ENCODE measurements around the gene GCK. TPM values are rescaled to one million over a fixed set of nuclear protein-coding genes. Genes with fewer than 3 reads are reported as not detected.

The GCK gene
- total RNA-seq = 0.15 TPM in 1 of 2 replicates, not detected in the other

DNA sequence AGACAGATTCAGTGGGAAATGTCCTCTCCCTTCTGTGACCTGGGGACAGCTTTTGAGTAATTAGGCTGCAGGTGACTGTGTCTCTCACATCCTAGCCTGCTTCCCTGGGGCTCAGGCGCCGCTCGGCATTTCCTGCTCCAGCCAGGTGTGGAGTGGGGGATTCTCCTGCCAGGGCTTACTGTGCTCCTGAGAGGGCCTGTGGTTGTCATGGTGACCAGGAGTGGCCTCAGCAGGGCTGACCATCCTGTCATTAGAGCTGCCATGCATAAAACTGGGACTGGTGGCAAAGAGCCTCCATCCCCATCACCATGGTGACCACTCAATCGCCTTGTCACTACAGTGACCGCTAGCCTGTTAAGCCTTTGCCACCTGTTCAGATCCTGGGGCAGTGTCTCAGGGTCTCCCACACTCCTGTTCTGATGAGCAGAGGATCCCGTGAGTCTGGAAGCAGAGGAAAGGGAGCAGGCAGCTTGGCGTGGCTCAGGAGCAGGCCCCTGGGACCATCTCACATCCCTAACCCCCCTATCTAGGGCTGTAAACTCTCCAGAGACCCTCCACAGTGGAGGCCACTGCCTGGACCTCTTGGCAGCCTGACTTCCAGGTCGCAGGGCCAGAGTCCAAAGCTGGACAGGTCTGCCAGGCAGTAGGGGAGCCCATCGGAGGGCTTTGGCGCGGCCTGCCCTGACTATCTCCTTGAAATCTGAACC, at the start of gene GCK:
Gene GCK (minus strand): TSS at position 154 of the 707 bp plus-strand sequence. CDS start 486 bp downstream, outside the sequence.
- intact Hi-C loops (cut with micrococcal nuclease) = no loop called here

DNA sequence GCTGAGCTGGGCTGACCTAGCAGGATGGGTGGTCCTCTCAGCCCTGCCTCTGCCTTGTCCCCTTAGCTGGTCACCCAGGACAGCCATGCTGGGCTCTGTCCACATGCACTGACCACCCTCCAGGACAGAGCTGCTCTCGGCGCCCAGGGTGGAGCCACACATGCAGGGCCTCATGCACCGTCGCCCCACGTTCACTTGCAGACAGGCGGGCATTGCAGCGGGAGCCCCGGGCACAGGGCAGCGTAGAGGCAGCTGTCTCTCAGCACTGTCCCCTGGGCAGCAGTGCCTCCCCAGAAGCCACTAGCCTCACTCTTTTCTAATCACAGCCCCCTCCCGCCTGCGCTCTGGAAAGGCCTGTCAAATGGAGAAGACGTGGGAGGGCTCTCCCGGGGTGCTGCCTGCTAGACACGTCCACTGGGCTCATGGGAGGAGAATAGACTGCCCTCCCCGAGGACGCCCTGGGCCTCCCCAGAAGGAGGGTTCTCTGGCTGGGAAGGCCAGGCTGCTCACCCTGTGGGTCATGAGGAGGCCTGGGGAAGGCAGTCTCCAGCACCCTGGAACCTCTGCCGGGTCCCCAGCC, 49.0 kb upstream of the GCK start:
- intact Hi-C loops (cut with micrococcal nuclease) = no loop called here

DNA sequence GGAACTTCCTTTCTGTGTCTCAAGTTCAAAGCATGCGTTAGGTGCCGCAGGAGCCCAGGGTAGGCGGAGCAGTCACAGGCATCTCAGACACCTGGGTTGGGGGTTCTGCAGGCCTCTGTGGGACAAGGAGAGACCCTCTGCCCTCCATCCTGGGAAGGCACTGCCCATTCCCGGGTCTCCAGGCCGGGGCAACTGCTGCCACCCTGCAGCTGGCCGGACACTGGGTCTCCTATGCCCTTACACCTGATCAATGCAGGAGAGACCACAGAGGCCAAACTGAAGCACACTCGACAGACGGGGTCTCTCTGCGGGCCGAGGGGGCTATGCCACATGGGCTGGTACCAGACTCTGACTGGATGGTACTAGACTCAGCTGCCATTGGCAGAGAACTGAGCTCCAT, 48.5 kb upstream of the GCK start:
- intact Hi-C loops (cut with micrococcal nuclease) = no loop called here

DNA sequence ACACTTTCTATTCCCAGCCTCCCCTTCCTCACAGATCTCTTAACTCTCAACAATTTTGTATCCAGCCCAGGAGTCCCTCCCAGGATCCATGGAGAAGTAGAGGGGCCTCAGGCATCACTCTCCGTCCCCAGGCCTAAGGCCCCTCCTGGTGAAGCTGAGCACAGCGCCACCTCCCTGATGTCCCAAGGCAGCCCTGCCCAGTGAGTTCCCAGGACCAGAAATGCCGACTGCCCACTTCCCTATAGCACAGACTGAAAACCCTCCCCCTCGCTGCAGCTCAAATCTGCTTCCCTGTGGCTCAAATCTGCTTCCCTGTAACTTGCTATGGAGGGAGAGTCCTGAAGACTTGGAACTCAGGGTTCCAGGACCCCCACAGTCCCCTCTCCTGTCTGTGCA, 47.1 kb upstream of the GCK start:
- intact Hi-C loops (cut with micrococcal nuclease) = no loop called here

DNA sequence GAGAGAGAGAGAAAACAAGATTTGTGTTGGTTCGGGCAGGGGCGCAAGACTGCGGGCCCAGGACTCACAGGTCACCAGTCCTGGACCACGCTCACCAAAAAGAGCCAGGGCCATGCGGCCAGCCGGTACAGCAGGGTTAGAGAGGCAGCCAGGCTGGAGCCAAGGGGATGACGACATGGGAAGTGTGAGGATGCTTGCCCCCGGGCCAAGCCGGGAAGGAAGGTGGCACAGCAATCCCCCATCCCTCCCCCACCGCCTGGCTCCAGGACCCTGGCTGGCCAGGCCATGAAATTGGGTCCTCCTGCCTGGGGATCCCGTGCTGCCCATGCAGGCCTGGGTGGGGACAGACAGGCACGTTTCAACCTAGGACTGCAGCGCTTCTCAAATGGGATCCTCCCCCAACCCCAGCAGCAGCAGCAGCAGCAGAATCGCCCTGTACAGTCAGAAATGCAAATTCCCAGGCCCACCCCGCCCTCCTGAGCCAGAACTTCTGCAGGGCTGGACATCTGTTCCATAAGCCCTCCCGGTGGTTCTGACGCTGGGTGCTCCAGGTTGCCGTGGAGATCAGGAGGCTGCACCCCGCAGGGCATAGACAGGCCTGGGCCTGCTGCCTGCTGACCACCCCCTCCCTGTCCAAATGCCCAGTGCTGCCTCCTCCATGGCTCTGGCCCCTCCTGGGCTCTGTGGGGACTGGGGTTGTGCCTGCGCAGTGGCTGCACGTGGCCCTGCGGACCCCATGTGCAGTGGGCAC, 46.5 kb upstream of the GCK start:
- intact Hi-C loops (cut with micrococcal nuclease) = no loop called here

DNA sequence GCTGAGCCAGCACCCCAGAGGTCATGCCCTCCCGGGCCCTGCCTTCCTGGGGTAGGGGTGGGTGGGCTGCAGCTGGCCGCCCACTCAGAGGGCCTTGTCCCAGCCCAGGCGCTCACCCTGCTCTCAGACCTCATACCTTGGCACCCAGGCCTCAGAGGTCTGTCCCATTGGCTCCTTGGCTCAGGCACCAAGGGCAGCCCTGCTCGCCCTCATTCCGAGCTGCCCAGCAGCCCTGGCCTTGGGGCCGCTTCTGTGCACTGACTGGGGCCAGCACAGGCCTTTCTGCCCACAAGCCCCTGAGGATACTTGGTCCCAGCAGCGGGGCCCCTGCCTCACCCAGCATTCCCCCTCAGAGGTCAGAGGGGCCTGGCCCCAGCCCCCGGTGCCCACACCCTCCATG, 45.8 kb upstream of the GCK start:
- intact Hi-C loops (cut with micrococcal nuclease) = no loop called here

DNA sequence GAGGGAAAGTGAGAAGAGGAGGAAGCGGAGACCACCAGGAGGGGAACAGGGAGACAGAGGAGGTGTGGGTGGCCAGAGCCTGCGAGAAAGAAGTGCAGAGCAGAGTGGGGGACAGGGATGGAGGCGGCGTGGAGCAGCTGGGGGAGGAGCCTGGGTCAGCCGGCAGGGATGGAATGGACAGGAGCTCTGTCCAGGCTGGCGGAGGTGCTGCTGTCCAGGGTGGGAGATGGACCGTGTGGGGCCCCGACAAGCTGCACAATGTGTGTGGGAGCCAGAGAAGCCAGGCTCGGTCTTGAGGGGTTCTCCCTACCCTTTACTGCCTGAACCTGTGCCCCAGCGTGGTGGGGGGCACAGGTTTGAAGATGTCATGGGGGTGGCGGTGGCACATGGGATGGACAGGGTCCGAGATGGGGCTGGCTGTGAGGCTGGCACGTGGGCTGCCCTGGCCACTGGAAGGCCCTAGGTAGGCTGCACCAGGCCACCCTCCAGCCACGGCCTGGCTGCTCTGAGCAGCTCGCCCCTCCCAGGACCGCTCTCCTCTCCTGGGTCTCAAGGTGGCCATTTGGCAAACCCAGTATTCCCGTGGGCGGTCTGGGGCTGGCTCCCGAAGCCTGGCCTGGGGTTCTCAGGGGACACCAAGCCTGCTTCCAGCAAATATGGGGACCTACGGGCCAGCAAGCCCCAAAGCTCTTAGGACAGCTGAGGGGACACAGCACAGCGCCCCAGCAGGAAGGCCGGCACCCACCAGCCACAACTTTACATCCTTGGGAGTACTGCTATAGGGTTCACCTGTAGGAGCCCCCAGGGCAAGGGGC, 43.9 kb upstream of the GCK start:
- intact Hi-C loops (cut with micrococcal nuclease) = no loop called here

DNA sequence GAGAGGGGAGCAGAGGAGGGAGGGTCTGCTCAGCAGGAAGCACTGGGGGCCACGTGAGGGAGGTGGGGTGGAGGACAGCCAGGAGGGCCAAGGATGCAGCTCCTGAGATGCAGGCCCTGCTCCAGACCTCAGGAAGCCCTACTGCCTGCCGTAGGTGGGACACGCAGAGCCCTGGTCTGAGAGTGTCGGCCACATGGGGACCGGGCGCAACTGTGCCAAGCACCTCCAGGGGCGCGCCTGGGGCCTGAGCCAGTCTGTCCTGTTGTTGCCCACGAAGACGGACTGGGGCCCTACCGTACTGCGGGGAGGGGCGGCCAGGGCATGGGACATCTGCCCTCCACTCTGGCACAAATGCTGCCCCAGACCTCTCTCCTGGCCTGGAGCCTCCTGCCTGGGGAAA, 43.2 kb upstream of the GCK start:
- intact Hi-C loops (cut with micrococcal nuclease) = no loop called here

DNA sequence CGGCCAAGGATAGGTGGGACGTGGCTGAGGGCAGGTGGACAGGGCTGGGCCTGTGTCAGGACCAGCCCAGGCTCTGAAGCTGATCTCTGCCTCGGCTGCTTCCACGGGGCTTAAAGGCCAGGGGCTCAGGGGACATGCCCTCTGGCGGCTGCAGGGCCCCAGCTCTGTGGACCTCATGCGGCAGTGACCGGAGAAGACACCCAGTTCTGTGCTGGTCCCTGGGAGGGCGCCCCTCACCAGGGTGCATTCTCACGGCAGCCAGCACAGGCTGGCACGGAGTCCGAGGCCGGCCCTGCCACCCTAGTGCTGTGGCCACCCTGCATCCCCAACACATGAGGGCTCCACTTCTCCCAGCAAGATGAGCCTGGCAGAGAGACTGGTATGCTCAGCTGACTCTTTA, 41.8 kb upstream of the GCK start:
- intact Hi-C loops (cut with micrococcal nuclease) = no loop called here

DNA sequence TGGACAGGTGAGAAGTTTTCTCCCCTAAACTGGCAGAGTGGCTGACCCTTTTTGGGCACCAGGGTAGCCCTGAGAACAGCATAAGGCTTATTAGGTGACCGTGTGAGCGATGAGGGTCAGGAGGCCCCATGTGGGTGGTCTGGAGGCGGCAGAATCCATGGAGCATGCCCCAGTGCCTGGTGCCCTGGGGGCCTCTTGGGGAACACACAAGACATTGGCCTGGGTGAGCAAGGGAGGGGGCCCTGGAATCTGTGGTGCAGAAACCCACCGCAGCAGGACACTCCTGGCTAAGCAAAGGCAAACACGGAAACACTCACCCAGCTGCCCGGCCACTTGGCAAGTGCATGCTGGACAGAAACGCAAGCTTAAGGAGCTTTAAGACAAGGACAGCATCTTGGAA, 41.0 kb upstream of the GCK start:
- intact Hi-C loops (cut with micrococcal nuclease) = no loop called here

DNA sequence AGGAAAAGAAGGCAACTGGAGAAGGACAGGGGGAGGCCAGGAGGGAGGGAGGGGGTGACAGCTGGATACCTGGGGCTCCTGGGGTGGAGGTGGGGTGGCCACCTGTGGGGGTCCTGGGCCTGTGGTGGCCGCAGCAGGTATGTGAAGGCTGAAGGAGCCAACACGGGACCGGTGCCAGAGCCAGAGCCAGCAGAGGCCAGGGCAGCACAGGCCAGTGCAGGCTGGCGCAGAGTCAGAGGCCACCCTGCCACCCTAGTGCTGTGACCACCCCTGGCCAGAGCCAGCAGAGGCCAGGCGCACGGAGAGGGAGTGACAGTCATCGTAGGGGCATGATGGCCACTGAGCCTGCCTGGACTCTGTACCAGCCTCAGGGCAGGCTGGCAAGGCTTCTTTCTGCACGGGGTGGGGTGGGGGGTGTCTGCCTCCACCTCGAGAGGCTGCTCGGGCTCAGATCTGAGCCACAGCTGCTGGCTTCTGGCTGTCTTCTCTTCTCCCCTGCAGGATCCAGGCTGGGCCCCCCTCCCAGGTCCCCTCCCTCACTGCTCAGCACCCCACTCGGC, 40.4 kb upstream of the GCK start:
- intact Hi-C loops (cut with micrococcal nuclease) = no loop called here

DNA sequence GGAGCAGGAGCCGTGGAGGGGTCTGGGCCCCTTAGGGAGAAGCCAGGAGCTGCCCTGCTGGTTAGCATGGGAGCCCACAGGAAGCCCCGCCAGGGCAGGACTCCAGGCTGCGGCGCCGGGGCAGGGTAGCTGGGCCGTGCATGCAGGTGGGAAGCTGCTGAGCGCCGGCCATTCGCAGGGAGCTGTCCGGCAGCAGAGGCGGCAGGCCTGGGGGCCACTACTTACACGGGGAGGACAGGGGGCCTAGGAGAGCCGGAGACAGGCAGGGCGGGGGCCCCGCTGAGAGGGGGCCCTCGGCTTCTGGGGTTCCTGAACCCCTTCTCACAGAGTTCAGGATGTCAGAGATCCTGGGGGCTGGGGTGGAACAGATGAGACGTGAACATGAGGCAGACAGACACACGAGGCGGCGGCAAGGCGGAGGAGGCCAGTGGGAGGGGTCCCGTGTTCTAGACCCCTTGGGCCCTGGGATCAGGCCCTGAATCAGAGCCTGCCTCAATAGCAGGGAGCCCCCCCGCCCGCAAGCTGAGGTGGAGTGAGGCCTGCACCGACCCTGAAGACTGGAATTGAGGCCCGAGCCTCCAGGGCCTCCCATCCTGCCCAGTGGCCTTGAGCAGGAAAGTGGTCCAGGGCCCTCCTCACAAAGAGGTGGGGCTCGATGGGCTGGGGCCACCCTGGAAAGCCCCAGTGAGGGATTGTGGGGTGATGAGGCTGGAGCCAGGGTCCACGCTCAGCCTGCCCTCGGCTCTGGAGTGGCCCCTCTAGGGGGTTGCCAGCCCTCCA, 39.5 kb upstream of the GCK start:
- intact Hi-C loops (cut with micrococcal nuclease) = no loop called here

DNA sequence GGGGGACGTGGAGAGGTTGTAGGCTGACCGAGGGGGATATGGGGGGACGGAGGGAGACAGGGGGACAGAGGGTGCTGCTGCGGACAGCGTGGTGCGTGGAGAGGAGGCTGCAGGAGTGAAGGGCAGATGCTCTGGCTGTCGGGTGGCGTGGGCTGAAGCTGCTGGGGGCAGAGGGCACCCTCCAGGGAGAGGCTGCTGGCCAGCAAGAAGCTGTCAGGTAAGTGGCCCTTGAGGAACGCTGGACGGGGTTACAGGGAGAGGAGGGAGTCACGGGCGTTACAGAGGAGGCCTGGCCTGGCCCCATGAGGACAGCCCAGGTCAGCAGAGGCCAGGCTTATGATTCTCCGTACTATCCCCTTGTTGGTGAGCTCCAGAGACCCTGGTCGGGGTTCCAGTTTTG, 38.7 kb upstream of the GCK start:
- intact Hi-C loops (cut with micrococcal nuclease) = no loop called here

DNA sequence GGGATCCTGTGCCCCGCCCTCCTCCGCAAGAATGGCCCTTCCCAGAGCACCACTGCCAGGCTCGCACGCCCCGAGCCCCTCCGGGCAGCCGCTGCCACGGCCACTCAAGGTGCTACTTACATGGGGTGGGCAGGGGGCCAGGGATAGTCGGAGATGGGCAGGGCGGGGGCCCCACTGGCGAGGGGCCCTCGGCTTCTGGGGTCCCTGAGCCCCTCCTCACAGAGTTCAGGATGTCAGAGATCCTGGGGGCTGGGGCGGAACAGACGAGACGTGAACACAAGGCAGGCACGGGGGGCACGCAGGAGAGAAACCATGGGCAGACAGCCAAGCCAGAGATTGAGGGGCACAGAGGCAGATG, 37.1 kb upstream of the GCK start:
- intact Hi-C loops (cut with micrococcal nuclease) = no loop called here

DNA sequence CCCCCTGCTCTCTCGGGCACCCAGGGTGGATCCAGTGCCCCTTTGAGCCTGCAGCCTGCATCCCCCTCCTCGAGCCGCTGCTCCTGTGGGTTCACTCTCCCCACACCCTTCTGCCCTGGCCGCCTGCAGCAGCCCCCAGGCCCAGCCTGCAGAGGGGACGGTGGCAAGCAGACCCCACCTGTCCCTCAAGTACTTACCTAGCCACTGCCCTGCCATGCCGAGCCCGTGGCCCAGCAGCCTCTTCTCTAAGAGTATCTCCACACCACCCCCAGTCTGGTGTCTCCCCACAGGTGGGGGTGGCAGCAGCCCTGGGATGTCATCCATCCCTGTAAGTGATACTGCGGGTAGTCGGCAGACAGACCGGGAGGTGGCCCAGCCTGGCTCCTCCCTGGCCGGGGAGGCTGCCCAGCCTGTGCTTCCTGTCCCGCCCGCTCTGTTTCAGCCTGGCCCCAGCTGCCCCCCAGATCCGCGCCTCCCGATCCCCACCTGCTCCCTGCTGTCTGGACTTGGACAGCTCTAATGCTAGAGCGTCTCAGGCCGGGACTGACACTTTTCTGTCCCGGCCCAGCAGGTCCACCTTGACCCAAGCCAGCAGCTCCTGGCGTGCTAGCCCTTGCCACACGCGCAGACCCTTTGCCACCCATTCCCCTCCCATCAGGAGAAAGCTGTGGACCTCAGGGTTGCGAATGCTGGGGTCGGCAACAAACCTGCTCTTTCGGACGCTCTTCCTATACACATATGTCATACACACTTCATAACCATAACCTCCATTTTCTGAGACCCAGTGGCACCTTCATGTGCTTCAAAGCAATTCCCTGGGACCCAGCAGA, 36.5 kb upstream of the GCK start:
- intact Hi-C loops (cut with micrococcal nuclease) = no loop called here

DNA sequence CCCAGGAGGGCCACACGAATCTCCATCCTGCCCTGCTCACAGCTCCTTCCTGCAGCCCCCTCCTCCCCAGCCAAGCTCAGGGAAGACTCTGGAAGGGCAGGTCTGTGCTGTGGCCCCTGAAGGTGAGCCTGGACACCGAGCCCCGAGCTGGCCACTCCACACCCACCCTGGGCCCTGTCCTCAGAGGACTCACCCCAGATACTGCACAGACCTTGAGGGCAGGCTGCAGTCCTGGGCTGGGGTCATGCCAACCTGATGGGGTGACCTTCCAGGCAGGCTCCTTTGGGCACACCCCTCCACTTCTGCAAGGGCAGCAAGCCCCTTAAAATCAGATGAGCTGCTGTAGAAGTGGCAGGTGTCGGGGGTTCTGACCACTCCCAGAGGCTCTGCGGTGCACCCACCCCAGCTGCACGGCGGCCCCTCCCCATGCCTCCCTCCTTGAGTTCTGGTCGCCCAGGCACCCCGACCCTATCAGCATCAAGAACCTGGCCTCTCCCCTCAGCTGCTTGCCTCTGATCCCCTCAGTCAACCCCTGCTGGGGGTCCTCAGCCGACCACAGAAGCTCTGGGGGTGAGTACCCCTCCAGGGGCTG, 35.8 kb upstream of the GCK start:
- intact Hi-C loops (cut with micrococcal nuclease) = no loop called here

DNA sequence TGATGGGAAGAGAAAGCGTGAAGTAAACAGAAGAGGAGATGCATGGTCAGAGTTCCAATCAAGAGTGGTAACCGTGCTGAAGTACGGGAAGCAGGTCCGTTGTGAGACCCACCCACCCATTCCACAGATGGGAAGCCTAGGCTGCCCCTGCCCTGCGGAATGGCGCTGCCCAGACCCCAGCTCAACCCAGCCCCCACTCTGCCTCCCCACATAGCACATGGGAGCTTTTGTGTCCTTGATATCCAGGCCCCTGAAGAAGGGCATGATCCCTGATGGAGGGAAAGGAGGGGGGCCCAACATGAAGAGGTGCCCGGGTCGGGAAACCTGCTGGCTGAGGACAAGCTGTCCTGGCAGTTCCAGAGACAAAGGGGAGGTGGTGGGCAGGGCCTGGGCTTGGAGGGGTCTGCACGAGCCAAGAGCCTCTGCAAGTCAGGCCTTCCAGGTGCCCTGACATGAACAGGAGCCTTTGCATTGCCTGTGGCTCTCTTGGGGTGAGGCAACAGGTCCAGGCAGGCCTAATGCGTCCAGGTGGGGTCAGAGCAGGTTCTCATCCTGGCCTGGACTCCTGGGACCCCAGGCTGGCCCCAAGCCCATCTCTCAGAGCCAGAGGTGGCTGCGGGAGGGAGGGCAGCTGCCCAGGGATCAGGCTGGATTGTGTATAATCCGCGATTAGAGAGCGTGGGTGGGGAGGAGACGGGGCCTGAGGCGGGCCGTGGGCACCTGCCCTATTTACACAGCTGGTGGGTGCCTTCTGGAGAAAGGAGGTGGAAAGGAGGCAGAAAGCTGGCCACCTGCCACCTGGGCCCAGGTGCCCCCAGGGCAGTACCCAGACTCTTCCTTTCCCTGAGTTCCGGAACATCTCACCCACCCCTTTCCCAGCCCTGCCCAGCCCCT, 35.1 kb upstream of the GCK start:
- intact Hi-C loops (cut with micrococcal nuclease) = no loop called here

DNA sequence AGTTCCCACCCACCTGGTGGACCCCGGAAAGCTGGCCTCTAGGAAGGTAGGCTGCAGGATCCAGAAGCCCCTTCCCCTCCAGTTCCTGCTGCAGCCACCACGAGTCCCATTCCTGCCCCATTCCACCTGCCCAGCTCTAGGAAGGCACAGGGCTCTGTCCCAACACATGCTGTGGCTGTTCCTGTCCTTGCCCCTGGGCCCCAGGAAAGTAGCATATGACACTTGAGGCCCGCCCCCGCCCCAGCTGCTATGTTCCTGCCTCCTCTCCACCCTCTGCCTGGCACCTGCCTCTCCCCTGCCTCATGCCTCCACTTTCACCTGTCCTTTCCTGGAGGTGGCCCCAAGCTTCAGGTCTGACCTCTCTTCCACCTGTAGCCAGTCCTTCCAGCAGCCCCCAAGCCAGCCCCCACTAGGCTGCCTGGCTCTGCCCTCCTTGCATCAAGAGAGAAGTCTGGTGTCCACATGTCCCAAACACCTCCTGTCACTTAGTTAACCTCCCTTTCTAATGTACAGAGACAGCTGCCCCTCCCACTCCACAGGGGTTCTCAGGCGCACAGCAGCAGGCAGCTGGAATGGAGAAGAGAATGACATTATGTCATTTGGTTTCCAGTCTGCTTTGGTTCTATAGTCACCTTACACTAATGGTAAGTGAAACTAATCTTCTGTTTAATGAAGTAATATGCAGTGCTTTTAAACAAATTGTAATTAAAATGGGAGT, 34.3 kb upstream of the GCK start:
- intact Hi-C loops (cut with micrococcal nuclease) = no loop called here
